Vagina (tissue), 2 donors: ENCODE data around the gene EML6. TPM values are rescaled to one million over a fixed set of nuclear protein-coding genes. Genes with fewer than 3 reads are reported as not detected.

ENCODE experiments used
- DNase-seq, 2 donors: peaks; one replicate each; pipeline ENCODE4 v3.0.0-alpha.2; 2017; ENCODE audit errors: extremely low spot score in 2 of 2
- H3K27ac ChIP-seq: fragments of 200-600 bp; sonication (generic); one replicate; pipeline ENCODE4 v1.5.1; 2019
- H3K27me3 ChIP-seq: fragments of 200-600 bp; sonication (generic); one replicate; pipeline ENCODE4 v1.5.1; 2019
- H3K36me3 ChIP-seq, 2 donors: fragments of 200-600 bp; sonication (generic); one replicate each; pipeline ENCODE4 v1.5.1; 2017 to 2019
- H3K4me1 ChIP-seq: fragments of 200-600 bp; sonication (generic); one replicate; pipeline ENCODE4 v1.5.1; 2019
- H3K4me3 ChIP-seq, 2 donors: fragments of 200-600 bp; sonication (generic); 1 replicate in 1 of 2; 2 replicates in 1 of 2; pipeline ENCODE4 v1.5.1; 2016 to 2019
- H3K9me3 ChIP-seq: fragments of 200-600 bp; sonication (generic); one replicate; pipeline ENCODE4 v1.5.1; 2019
- CTCF ChIP-seq, 3 experiments: fragments of 450-650 bp in 2 of 3; fragments of 200-600 bp in 1 of 3; sonication (generic) in 1 of 3; IDR thresholded peaks; one replicate each; pipeline ENCODE4 v1.5.1; 2017 to 2019; ENCODE audit warnings: antibody characterized with exemption in 3 of 3, mild to moderate bottlenecking in 2 of 3, moderate library complexity in 2 of 3
- POLR2A ChIP-seq, 2 donors: fragments of 450-650 bp; IDR thresholded peaks; one replicate each; pipeline ENCODE4 v1.6.1; 2017; ENCODE audit warnings: antibody characterized with exemption in 2 of 2, mild to moderate bottlenecking in 2 of 2, moderate library complexity in 2 of 2
- POLR2AphosphoS5 ChIP-seq, 2 donors: sonication (generic); formaldehyde crosslinking; IDR thresholded peaks; one replicate each; pipeline ENCODE4 v1.9.0; 2017; ENCODE audit warnings: antibody characterized with exemption in 2 of 2, mild to moderate bottlenecking in 2 of 2, low read depth in 1 of 2; ENCODE audit not compliant: insufficient read depth in 1 of 2
- intact Hi-C: fragments of 100-400 bp; cut with DNase I; formaldehyde crosslinking; loops from one replicate; pipeline ENCODE4 v1.15.1; 2023
- total RNA-seq: library from RNA; depleted of rRNA; stranded (reverse); fragments of >200 nt; gene quantifications from one replicate; pipeline ENCODE4 v1.2.3, GENCODE V29; 2016

Gene EML6
- total RNA-seq, result 1.7 TPM

DNA sequence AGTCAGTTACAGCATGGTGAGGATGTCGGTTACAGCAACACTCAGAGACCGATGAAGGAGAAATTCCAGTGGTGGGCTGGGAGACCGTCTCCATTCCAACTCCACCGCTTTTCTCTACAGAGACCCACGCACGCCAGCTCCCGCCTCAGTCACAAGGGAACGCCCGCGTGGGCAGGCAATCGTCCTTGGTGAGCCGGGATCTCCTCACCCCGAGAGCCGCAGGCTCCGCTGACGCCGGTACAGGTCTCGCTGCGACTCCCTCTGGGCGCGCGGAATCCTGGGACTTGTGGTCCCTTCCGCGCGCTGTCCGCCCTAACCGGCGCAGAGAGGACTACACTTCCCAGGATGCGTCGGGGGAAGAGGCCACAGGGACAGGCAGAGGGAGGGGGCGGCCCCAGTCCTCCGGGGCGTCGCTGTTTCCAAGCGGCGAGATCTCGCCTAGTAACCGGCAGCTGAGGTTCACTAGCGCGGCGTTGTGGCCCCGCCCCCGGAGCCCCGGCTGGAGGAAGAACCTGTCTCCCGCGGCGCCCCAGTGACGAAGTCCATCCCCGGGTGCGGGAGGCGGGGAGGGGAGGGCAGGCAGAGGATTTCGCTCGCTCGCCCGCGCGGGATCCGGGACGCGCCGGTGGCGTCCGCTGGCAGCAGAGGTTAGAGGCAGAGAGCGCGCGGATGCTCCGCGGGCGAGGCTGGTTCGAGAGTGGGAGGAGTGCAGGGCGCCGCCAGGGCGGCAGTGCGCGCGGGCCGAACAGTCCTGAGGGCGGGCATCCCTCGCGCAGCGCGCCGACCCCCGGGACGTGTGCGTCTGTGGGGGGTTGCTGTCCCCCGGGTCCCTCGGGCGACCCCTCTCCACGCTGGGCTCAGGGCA, at the start of gene EML6:
Gene EML6 (plus strand): TSS at position 532 of the 865 bp plus-strand sequence. CDS start 1,400 bp downstream, outside the sequence.
- Histone ChIP-seq H3K9me3 (no peaks in the 10 kb centered on the region), H3K4me3 (peak within 1 kb of the TSS; percentile 64 to 67), H3K27me3 (no peaks in the 10 kb centered on the region), H3K36me3 (no peaks in the 10 kb centered on the region), H3K4me1 (peaks cover 8% of the 10 kb centered on the region), H3K27ac (peak within 1 kb of the TSS; percentile 62)
- DNase-seq, result peak in 1 of 2 donors; percentile 98
- intact Hi-C loops, result loop anchor here (10.0 kb wide), 1 partner anchor 111 kb away; no protein-coding TSS in a partner anchor
- TF ChIP-seq CTCF (IDR thresholded peaks at IDR 0.05) (no peak), POLR2A (IDR thresholded peaks at IDR 0.05) (peak in 1 of 2 donors; percentile 34), POLR2AphosphoS5 (IDR thresholded peaks at IDR 0.05; ENCODE audit: insufficient read depth in 1 of 2, low read depth in 1 of 2) (peak; percentile 83 to 92)

GRCh38 chr2:54675281-54675680, 48.2 kb upstream of the EML6 start:
- intact Hi-C loops, result no loop called here
- no peaks in the 10 kb centered on the region for H3K36me3 ChIP-seq
- H3K4me1 ChIP-seq, result peaks cover 31% of the 10 kb centered on the region
- TF ChIP-seq POLR2AphosphoS5 (IDR thresholded peaks at IDR 0.05; ENCODE audit: insufficient read depth in 1 of 2, low read depth in 1 of 2), result no peak
- no peak for TF ChIP-seq CTCF (IDR thresholded peaks at IDR 0.05)
- H3K9me3 ChIP-seq, result no peaks in the 10 kb centered on the region
- H3K27me3 ChIP-seq, result no peaks in the 10 kb centered on the region
- no peak overlapping the region for H3K27ac ChIP-seq
- no peak for DNase-seq
- no peak overlapping the region for H3K4me3 ChIP-seq

DNA sequence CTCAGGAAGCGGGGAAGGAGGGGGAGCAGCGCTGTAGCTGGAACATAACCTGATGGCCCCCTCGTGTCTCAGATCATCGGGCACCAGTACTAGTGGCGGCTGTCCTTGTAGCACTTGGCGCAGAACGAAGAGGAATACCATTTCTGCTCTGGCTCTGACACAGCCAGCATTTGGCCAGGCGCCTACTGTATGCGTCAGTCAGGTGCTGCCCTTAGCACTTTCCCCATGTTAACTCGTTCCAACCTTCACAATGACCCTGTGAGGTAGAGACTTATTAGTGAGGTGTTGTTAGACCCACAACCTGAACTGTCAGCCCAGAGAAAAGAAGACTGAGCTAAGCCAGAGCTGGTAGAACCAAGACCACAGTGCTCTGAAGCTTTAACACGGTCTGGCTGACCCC, 47.7 kb upstream of the EML6 start:
- H3K27ac ChIP-seq, result no peak overlapping the region
- TF ChIP-seq CTCF (IDR thresholded peaks at IDR 0.05) (no peak), POLR2AphosphoS5 (IDR thresholded peaks at IDR 0.05; ENCODE audit: insufficient read depth in 1 of 2, low read depth in 1 of 2) (no peak), POLR2A (IDR thresholded peaks at IDR 0.05) (no peak)
- no peaks in the 10 kb centered on the region for H3K36me3 ChIP-seq
- peaks cover 29% of the 10 kb centered on the region for H3K4me1 ChIP-seq
- no peak overlapping the region for H3K4me3 ChIP-seq
- H3K27me3 ChIP-seq, result no peaks in the 10 kb centered on the region
- no peaks in the 10 kb centered on the region for H3K9me3 ChIP-seq
- DNase-seq, result no peak
- intact Hi-C loops, result no loop called here

DNA sequence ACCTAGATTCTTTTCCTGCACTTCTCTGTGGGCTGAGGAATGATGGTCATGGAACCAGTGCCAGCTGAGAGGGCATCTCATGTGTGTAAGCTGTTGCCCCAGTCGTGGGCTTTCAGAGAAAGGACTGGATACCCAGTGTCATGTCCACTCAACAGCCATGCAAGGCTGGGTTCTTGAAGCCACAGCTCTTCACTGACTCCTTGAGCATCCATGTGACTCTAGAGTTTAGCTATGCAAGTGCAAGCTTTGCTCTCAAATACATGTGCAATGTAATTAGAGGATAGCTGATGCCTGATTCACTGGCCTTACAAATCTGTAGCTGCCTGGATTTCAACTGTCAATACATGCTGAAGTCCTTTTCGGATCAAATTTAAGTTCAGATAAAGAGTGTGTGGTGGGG, 46.8 kb upstream of the EML6 start:
- no peak overlapping the region for H3K27ac ChIP-seq
- H3K36me3 ChIP-seq, result no peaks in the 10 kb centered on the region
- H3K4me3 ChIP-seq, result no peak overlapping the region
- intact Hi-C loops, result no loop called here
- TF ChIP-seq POLR2AphosphoS5 (IDR thresholded peaks at IDR 0.05; ENCODE audit: insufficient read depth in 1 of 2, low read depth in 1 of 2) (no peak), POLR2A (IDR thresholded peaks at IDR 0.05) (no peak), CTCF (IDR thresholded peaks at IDR 0.05) (no peak)
- no peaks in the 10 kb centered on the region for H3K9me3 ChIP-seq
- no peak for DNase-seq
- peaks cover 29% of the 10 kb centered on the region for H3K4me1 ChIP-seq
- H3K27me3 ChIP-seq, result no peaks in the 10 kb centered on the region
